Measurements from ENCODE around the gene GOLGA8J.
"Not testable (repeated sequence)": the region's sequence is repeated elsewhere in the genome, so short reads cannot be mapped to it uniquely, and the experiment has no call there.

GOLGA8J gene

GRCh38 chr15:30082655-30083054, at the start of gene GOLGA8J:
GOLGA8J (plus strand) TSS chr15:30082955; CDS start chr15:30083053, 98 bp downstream.
- DNase-seq (ENCODE audit: low read depth in 2 of 2) = not testable (repeated sequence)

DNA sequence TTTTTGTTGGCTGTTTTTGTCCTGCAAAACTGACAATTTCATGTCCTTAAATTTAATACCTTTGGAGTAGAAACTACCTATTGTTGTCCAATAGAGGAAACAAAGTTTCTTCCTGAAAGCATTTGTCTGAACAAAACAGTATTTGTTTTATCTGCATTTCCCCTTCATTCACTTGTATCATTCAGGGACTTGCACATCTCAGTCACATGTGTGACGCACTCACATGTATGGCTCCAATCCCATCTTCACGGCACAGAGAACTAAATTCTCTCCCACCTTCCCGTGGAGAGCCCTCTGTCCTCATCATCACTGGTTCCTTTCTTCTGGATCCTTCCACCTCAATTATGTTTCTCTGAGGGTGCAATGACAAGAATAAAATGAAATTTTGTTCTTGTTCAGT, 49.5 kb upstream of the GOLGA8J start:
- DNase-seq (ENCODE audit: low read depth in 2 of 2) = no peak

- no peak for DNase-seq (ENCODE audit: low read depth in 2 of 2)
These were observed 49.0 kb upstream of the GOLGA8J start for GRCh38 chr15:30033763-30034162.

GRCh38 chr15:30036036-30036703, 46.6 kb upstream of the GOLGA8J start:
- no peak for DNase-seq (ENCODE audit: low read depth in 2 of 2)

GRCh38 chr15:30038667-30039523, 43.9 kb upstream of the GOLGA8J start:
- DNase-seq (ENCODE audit: low read depth in 2 of 2) = no peak

- no peak for DNase-seq (ENCODE audit: low read depth in 2 of 2)
These were observed 40.9 kb upstream of the GOLGA8J start for GRCh38 chr15:30041868-30042267.

DNA sequence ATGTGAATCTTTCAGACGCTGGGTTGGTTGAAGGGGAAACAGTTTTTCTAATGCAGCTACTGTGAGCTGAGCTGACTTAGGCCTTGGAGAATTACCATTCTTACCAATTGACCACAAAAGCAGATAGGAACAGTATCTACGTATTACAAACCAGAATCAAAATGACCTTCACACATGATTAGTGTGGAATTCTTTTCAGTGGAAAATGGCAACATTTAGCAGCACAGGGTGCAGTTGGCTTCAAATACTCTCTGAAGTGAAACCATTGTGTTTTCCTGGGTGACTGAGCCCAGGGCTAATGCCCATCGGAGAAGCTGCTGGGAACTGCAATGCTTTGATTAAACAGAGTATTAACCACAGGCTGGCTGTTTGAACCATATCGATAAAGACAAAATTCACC, 40.2 kb upstream of the GOLGA8J start:
- no peak for DNase-seq (ENCODE audit: low read depth in 2 of 2)

DNA sequence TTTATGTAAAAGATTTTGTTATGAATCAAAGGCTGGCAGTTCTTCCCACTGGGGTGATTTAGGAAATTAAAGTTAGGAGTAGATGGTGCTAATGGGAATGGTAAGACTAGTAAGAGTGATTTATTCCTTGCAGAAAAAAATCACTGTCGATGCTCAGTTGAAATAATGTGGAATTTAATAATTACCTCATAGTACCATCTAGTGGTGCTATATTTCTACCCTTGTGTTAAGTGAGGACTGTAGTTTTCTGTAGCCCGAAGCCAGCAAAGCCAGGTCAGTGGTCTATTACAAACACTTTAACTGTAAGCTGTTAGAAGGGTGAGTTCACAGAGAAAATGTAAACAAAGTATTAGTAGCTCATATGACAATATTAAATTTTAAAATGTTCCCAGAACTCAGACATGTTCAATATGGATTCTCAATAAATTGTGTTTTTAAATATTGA, 39.5 kb upstream of the GOLGA8J start:
- DNase-seq (ENCODE audit: low read depth in 2 of 2) = no peak

- no peak for DNase-seq (ENCODE audit: low read depth in 2 of 2)
These were observed 38.4 kb upstream of the GOLGA8J start for GRCh38 chr15:30044377-30044776.

- not testable (repeated sequence) for DNase-seq (ENCODE audit: low read depth in 2 of 2)
These were observed 37.9 kb upstream of the GOLGA8J start for GRCh38 chr15:30044826-30045225.

- DNase-seq (ENCODE audit: low read depth in 2 of 2) = not testable (repeated sequence)
These were observed 37.3 kb upstream of the GOLGA8J start for GRCh38 chr15:30045248-30046041.

GRCh38 chr15:30046430-30046829, 36.3 kb upstream of the GOLGA8J start:
- DNase-seq (ENCODE audit: low read depth in 2 of 2) = no peak

DNA sequence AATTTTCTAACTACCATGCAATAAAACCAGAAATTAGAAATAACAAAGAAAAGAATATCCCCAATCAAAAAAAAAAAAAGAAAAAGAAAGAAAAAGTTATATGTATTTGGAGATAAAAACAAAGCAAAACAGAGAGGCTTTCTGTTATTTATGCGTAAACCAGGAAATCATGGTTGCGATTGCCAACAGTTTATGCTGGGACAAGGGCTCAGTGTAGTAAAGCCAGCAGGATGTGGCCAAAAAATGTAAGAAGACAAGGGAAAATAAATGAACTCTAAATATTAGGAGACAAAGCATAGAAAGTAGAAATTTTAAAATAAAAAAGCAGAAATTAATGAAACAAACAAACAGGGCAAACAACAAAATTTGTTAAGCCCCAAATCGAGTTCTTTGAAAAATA, 27.2 kb upstream of the GOLGA8J start:
- DNase-seq (ENCODE audit: low read depth in 2 of 2) = no peak

DNA sequence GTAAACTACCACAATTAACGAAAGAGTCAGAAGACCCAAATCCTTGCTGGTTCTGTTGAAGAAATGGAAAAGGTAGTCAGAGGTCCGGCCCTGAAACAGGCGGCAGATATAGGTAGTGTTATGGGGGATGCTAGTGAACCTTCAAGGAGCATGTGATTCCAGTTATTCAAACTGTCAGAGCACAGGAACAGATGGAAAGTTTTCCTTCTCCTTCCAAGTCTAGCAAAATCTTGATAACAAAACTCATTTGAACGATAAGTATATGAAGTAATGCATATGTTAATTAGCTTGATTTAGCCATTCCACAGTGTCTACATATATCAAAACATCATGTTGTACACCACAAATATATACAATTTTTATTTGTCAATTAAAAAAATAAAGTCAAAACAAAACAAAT, 26.6 kb upstream of the GOLGA8J start:
- DNase-seq (ENCODE audit: low read depth in 2 of 2) = no peak

DNA sequence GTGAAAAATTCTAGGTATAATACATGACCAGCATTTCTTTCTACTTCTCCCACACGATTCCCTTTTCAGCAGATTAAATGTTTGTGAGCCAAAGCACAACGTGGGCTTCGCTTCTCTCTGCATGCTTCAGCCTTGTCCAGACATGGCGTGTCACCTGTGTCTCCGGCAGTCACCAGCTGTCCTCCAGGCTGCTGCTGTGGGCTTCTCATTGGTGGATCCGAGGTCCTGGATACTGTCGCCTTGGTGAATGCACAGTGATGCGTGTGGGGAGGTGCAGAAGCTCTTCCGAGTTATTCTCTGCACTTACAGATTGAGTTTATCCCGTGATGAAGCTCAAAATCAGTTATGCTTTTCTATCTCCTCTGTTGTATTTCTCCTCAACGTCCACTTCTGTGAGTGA, 23.0 kb upstream of the GOLGA8J start:
- no peak for DNase-seq (ENCODE audit: low read depth in 2 of 2)

GRCh38 chr15:30062881-30063280, 19.9 kb upstream of the GOLGA8J start:
- DNase-seq (ENCODE audit: low read depth in 2 of 2) = no peak

DNA sequence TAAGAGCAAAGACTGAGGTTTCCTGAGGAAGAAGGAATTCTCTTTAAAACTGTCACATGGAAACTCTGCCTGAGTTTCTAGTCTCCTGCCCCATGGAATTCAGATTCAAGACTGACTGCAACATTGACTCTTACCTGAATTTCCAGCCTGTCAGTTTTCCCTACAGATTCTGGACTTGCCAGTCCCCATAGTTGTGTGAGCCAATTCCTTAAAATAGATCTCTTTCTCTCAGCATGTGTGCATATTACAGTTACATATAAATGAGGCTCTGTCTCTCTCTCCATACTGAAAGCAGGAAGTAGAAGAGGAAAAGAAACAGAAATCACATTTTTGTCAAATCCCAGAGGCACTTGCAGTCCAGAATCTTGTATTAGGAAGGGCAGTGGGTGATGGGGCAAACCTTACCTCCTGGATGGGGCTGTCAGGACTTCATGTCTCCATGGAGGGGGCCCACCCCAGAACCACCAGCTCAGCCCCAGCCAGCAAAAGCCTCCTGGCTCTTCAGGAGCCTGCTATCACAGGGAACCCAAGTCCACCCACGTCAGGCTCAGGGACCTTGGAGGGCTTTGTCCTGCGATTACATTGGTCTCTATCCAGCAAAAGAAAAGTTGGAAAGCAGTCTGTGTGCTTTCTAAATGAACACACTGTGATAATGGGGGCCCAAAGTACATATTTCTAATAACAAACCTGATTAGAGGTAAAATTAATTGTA, 18.8 kb upstream of the GOLGA8J start:
- no peak for DNase-seq (ENCODE audit: low read depth in 2 of 2)

GRCh38 chr15:30065025-30065801, 17.5 kb upstream of the GOLGA8J start:
- no peak for DNase-seq (ENCODE audit: low read depth in 2 of 2)

DNA sequence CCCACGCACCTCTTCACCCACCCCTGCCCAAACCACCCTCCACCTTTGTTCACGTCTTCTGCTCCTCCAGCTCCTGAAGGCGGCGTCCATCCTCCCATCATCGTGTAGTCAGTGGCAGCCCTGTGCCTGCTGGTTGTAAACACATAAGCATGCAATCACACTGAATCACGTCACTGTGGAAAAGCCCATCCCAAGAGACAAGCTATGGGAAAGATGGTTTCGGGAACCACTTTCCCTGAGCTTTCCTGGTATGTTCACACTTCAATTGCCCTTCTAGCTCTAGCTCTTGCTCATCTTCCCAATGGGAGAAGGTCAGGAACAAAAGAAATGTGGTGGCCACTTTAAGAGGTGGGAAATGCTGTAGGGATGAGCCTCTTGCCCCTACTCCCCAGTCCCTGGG, 14.4 kb upstream of the GOLGA8J start:
- no peak for DNase-seq (ENCODE audit: low read depth in 2 of 2)

DNA sequence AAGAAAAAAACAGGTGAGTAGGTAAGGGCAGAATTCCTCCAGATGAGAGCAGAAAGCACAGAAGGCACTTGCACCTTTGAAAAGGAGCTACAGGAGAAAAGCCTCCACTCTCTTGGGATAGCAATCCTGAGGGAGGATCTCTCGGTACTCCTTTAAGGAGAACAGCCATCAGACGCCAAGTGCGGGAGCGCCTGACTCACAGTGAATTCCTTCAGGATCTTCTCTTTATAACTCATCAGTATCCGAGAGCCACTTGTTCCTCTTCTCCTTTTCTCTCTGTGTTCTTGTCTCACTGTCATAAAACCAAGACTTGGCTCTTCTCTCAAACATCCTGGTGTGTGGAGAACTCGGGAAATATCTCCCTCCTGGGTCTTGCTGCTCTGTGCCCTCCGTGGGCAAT, 10.1 kb upstream of the GOLGA8J start:
- DNase-seq (ENCODE audit: low read depth in 2 of 2) = no peak

DNA sequence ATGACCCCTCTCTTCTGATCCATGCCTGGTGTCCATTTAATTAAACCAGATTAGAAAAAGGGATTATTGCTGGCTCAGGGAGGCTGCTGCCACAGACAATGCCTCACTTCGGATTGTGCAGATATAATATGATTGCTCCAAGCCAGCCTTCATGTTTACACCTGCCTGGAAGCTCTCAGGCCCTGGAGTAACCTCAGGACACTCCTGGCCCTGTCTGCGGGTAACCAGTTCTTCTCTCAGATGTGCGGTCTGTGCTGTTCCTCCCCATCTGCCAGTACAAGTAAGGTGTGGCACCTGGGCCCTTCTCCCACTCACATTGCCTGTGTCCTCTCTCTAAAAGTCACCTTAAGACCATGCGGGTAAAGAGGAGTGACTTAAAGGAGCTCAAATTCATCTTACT, 8.8 kb upstream of the GOLGA8J start:
- no peak for DNase-seq (ENCODE audit: low read depth in 2 of 2)
